Nephron progenitor cell (in vitro differentiated cells): Measurements from ENCODE around the gene NTM.

Experiments used
- DNase-seq: peaks from one replicate; pipeline ENCODE4 v3.0.0; 2021
- H3K27ac Mint-ChIP-seq: 2 replicates; pipeline ENCODE4 v1.8.0; 2021; ENCODE audit warnings: mild to moderate bottlenecking, moderate library complexity, mixed read lengths
- H3K27me3 Mint-ChIP-seq: 2 replicates; pipeline ENCODE4 v1.8.0; 2021; ENCODE audit warnings: mild to moderate bottlenecking, low read depth, mixed read lengths; ENCODE audit not compliant: poor library complexity
- H3K36me3 Mint-ChIP-seq: 2 replicates; pipeline ENCODE4 v1.8.0; 2021; ENCODE audit warnings: low read depth, mixed read lengths
- H3K4me1 Mint-ChIP-seq: 2 replicates; pipeline ENCODE4 v1.8.0; 2021; ENCODE audit warnings: mixed read lengths
- H3K4me3 Mint-ChIP-seq: 2 replicates; pipeline ENCODE4 v1.8.0; 2021; ENCODE audit warnings: mild to moderate bottlenecking, moderate library complexity, mixed read lengths
- H3K9me3 Mint-ChIP-seq: 2 replicates; pipeline ENCODE4 v1.8.0; 2021; ENCODE audit warnings: mild to moderate bottlenecking, moderate library complexity, mixed read lengths
- CTCF ChIP-seq: fragments of 200-600 bp; sonication (generic); IDR thresholded peaks from 2 replicates; pipeline ENCODE4 v1.5.0; 2021; ENCODE audit warnings: antibody characterized with exemption

The NTM gene

GRCh38 chr11:131877246-131877942 lies 507.0 kb downstream of the NTM start:
- no peak for TF ChIP-seq CTCF
- H3K4me1 Mint-ChIP-seq = peaks cover 11% of the 10 kb centered on the region
- H3K4me3 Mint-ChIP-seq = no peak overlapping the region
- no peak for DNase-seq
- no peaks in the 10 kb centered on the region for H3K9me3 Mint-ChIP-seq
- peaks cover 14% of the 10 kb centered on the region for H3K27me3 Mint-ChIP-seq
- no peak overlapping the region for H3K27ac Mint-ChIP-seq
- H3K36me3 Mint-ChIP-seq = no peaks in the 10 kb centered on the region

GRCh38 chr11:131880316-131880715 lies 509.9 kb downstream of the NTM start:
- no peak overlapping the region for H3K27ac Mint-ChIP-seq
- H3K9me3 Mint-ChIP-seq = no peaks in the 10 kb centered on the region
- H3K27me3 Mint-ChIP-seq = peaks cover 20% of the 10 kb centered on the region

GRCh38 chr11:131880976-131881375 lies 510.6 kb downstream of the NTM start:
- no peak for DNase-seq
- Mint-ChIP-seq H3K4me3 (no peak overlapping the region), H3K27me3 (peaks cover 27% of the 10 kb centered on the region), H3K9me3 (no peaks in the 10 kb centered on the region), H3K27ac (no peak overlapping the region), H3K4me1 (peaks cover 15% of the 10 kb centered on the region), H3K36me3 (no peaks in the 10 kb centered on the region)
- TF ChIP-seq CTCF = no peak

More at GRCh38 chr11:131880316-131880715, 509.9 kb downstream of the NTM start:
- DNase-seq = no peak
- TF ChIP-seq CTCF = no peak
- Mint-ChIP-seq H3K4me3 (no peak overlapping the region), H3K4me1 (peaks cover 15% of the 10 kb centered on the region), H3K36me3 (no peaks in the 10 kb centered on the region)

GRCh38 chr11:131883332-131883731 lies 512.9 kb downstream of the NTM start:
- H3K4me1 Mint-ChIP-seq = peaks cover 19% of the 10 kb centered on the region
- peaks cover 38% of the 10 kb centered on the region for H3K27me3 Mint-ChIP-seq
- DNase-seq = no peak
- H3K27ac Mint-ChIP-seq = no peak overlapping the region
- no peak overlapping the region for H3K4me3 Mint-ChIP-seq
- no peaks in the 10 kb centered on the region for H3K36me3 Mint-ChIP-seq
- no peaks in the 10 kb centered on the region for H3K9me3 Mint-ChIP-seq
- no peak for TF ChIP-seq CTCF

- Mint-ChIP-seq H3K27me3 (peaks cover 37% of the 10 kb centered on the region), H3K27ac (no peak overlapping the region)
Measured at GRCh38 chr11:131884461-131885073, 514.2 kb downstream of the NTM start.

More at GRCh38 chr11:131884461-131885073, 514.2 kb downstream of the NTM start:
- TF ChIP-seq CTCF = no peak
- DNase-seq = no peak
- H3K36me3 Mint-ChIP-seq = no peaks in the 10 kb centered on the region
- H3K4me1 Mint-ChIP-seq = peaks cover 19% of the 10 kb centered on the region
- no peaks in the 10 kb centered on the region for H3K9me3 Mint-ChIP-seq
- H3K4me3 Mint-ChIP-seq = no peak overlapping the region
